ENCODE measurements around the gene NRCAM.

Gene NRCAM

GRCh38 chr7:108137993-108138392, 318.2 kb downstream of the NRCAM start:
- Histone ChIP-seq H2AFZ (ENCODE audit: low read depth, low read length) (no peak overlapping the region), H3K36me3 (replicated peaks; ENCODE audit: low read depth, low read length) (no peaks in the 10 kb centered on the region), H3K9ac (ENCODE audit: low read length) (no peak overlapping the region), H4K20me1 (ENCODE audit: insufficient read depth, low read length) (no peaks in the 10 kb centered on the region), H3K4me1 (ENCODE audit: low read length) (peaks cover 22% of the 10 kb centered on the region), H3K79me2 (ENCODE audit: low read length) (no peaks in the 10 kb centered on the region), H3K27me3 (ENCODE audit: low read depth, low read length) (no peaks in the 10 kb centered on the region), H3K27ac (ENCODE audit: low read length) (no peak overlapping the region), H3K4me3 (ENCODE audit: low read length) (no peak overlapping the region), H3K9me3 (ENCODE audit: insufficient read depth, low read length) (no peaks in the 10 kb centered on the region), H3K4me2 (ENCODE audit: low read length) (no peak overlapping the region)
- TF ChIP-seq CTCF (IDR thresholded peaks at IDR 0.05; ENCODE audit: low read depth, low read length) (no peak), EZH2phosphoT487 (IDR thresholded peaks at IDR 0.05; ENCODE audit: low read depth) (no peak)

- Histone ChIP-seq H3K4me2 (ENCODE audit: low read length) (no peak overlapping the region), H3K36me3 (replicated peaks; ENCODE audit: low read depth, low read length) (no peaks in the 10 kb centered on the region), H3K27ac (ENCODE audit: low read length) (no peak overlapping the region), H3K4me3 (ENCODE audit: low read length) (no peak overlapping the region), H2AFZ (ENCODE audit: low read depth, low read length) (no peak overlapping the region), H3K79me2 (ENCODE audit: low read length) (no peaks in the 10 kb centered on the region), H3K9ac (ENCODE audit: low read length) (no peak overlapping the region), H4K20me1 (ENCODE audit: insufficient read depth, low read length) (no peaks in the 10 kb centered on the region), H3K27me3 (ENCODE audit: low read depth, low read length) (no peaks in the 10 kb centered on the region), H3K4me1 (ENCODE audit: low read length) (peaks cover 22% of the 10 kb centered on the region), H3K9me3 (ENCODE audit: insufficient read depth, low read length) (no peaks in the 10 kb centered on the region)
- TF ChIP-seq EZH2phosphoT487 (IDR thresholded peaks at IDR 0.05; ENCODE audit: low read depth) (no peak), CTCF (IDR thresholded peaks at IDR 0.05; ENCODE audit: low read depth, low read length) (no peak)
These were observed 319.2 kb downstream of the NRCAM start for GRCh38 chr7:108137040-108137439.

- Histone ChIP-seq H3K4me3 (ENCODE audit: low read length) (peak overlapping the region; percentile 5), H3K9me3 (ENCODE audit: insufficient read depth, low read length) (no peaks in the 10 kb centered on the region), H2AFZ (ENCODE audit: low read depth, low read length) (peak overlapping the region; percentile 69), H3K36me3 (replicated peaks; ENCODE audit: low read depth, low read length) (no peaks in the 10 kb centered on the region), H3K9ac (ENCODE audit: low read length) (peak overlapping the region; percentile 17; the same call in 1 of the 2 replicates), H3K4me2 (ENCODE audit: low read length) (peak overlapping the region; percentile 47), H3K79me2 (ENCODE audit: low read length) (no peaks in the 10 kb centered on the region), H4K20me1 (ENCODE audit: insufficient read depth, low read length) (no peaks in the 10 kb centered on the region), H3K4me1 (ENCODE audit: low read length) (peaks cover 22% of the 10 kb centered on the region), H3K27me3 (ENCODE audit: low read depth, low read length) (no peaks in the 10 kb centered on the region), H3K27ac (ENCODE audit: low read length) (peak overlapping the region; percentile 52)
- TF ChIP-seq CTCF (IDR thresholded peaks at IDR 0.05; ENCODE audit: low read depth, low read length): no peak
- TF ChIP-seq EZH2phosphoT487 (IDR thresholded peaks at IDR 0.05; ENCODE audit: low read depth): no peak
These were observed 320.0 kb downstream of the NRCAM start for GRCh38 chr7:108136191-108136688.

- H3K27ac ChIP-seq (ENCODE audit: low read length): peak overlapping the region; percentile 52
- H3K4me2 ChIP-seq (ENCODE audit: low read length): peak overlapping the region; percentile 47
- H3K9ac ChIP-seq (ENCODE audit: low read length): peak overlapping the region; percentile 17; the same call in 1 of the 2 replicates
These were observed 320.6 kb downstream of the NRCAM start for GRCh38 chr7:108135446-108136190.

More at GRCh38 chr7:108135446-108136190, 320.6 kb downstream of the NRCAM start:
- no peak for TF ChIP-seq CTCF (IDR thresholded peaks at IDR 0.05; ENCODE audit: low read depth, low read length)
- no peak for TF ChIP-seq EZH2phosphoT487 (IDR thresholded peaks at IDR 0.05; ENCODE audit: low read depth)
- H3K79me2 ChIP-seq (ENCODE audit: low read length): no peaks in the 10 kb centered on the region
- H3K27me3 ChIP-seq (ENCODE audit: low read depth, low read length): no peaks in the 10 kb centered on the region
- H3K9me3 ChIP-seq (ENCODE audit: insufficient read depth, low read length): no peaks in the 10 kb centered on the region
- no peaks in the 10 kb centered on the region for H4K20me1 ChIP-seq (ENCODE audit: insufficient read depth, low read length)
- no peaks in the 10 kb centered on the region for H3K36me3 ChIP-seq (replicated peaks; ENCODE audit: low read depth, low read length)
- H3K4me1 ChIP-seq (ENCODE audit: low read length): peaks cover 22% of the 10 kb centered on the region
- H2AFZ ChIP-seq (ENCODE audit: low read depth, low read length): peak overlapping the region; percentile 69
- H3K4me3 ChIP-seq (ENCODE audit: low read length): peak overlapping the region; percentile 9

All from OCI-LY3 (cell line).